Activated CD4-positive, alpha-beta T cell treated with anti-CD3 and anti-CD28 coated beads, Interleukin-2, amount 50 U/mL, for 1 hour (primary cell): ENCODE measurements around the gene ARHGAP32.
"Not testable (repeated sequence)": the region's sequence is repeated elsewhere in the genome, so short reads cannot be mapped to it uniquely, and the experiment has no call there.

ENCODE experiments used
- DNase-seq: peaks from one replicate; pipeline ENCODE4 v3.0.0-alpha.2; 2020

ARHGAP32 gene

GRCh38 chr11:129018126-129018525 lies 174.0 kb downstream of the ARHGAP32 start:
- DNase-seq, result no peak

GRCh38 chr11:129013737-129014475 lies 178.2 kb downstream of the ARHGAP32 start:
- DNase-seq, result no peak

GRCh38 chr11:129012880-129013279 lies 179.2 kb downstream of the ARHGAP32 start:
- DNase-seq, result no peak

GRCh38 chr11:129006161-129006560 lies 186.0 kb downstream of the ARHGAP32 start:
- DNase-seq, result no peak

- DNase-seq, result not testable (repeated sequence)
These were observed 193.0 kb downstream of the ARHGAP32 start for GRCh38 chr11:128999165-128999564.

- no peak for DNase-seq
These were observed 203.7 kb downstream of the ARHGAP32 start for GRCh38 chr11:128988242-128988970.

GRCh38 chr11:128985880-128986279 lies 206.2 kb downstream of the ARHGAP32 start:
- DNase-seq, result no peak

- DNase-seq, result no peak
These were observed 209.1 kb downstream of the ARHGAP32 start for GRCh38 chr11:128983023-128983422.

GRCh38 chr11:128981254-128981653 lies 210.9 kb downstream of the ARHGAP32 start:
- no peak for DNase-seq

- DNase-seq, result no peak
These were observed 221.4 kb downstream of the ARHGAP32 start for GRCh38 chr11:128970598-128971190.

GRCh38 chr11:128968916-128969315 lies 223.2 kb downstream of the ARHGAP32 start:
- no peak for DNase-seq

- no peak for DNase-seq
These were observed 224.5 kb downstream of the ARHGAP32 start for GRCh38 chr11:128967578-128967977.

GRCh38 chr11:128965485-128965884 lies 226.6 kb downstream of the ARHGAP32 start:
- DNase-seq, result no peak

- no peak for DNase-seq
These were observed 227.6 kb downstream of the ARHGAP32 start for GRCh38 chr11:128964463-128964930.

- no peak for DNase-seq
These were observed 228.3 kb downstream of the ARHGAP32 start for GRCh38 chr11:128963744-128964325.

- DNase-seq, result no peak
These were observed 229.2 kb downstream of the ARHGAP32 start for GRCh38 chr11:128962896-128963295.

GRCh38 chr11:128961645-128962044 lies 230.5 kb downstream of the ARHGAP32 start:
- no peak for DNase-seq

GRCh38 chr11:128957202-128957482 lies 235.0 kb downstream of the ARHGAP32 start:
- no peak for DNase-seq

GRCh38 chr11:128956401-128957201 lies 235.5 kb downstream of the ARHGAP32 start:
- DNase-seq, result no peak

GRCh38 chr11:128955636-128956035 lies 236.5 kb downstream of the ARHGAP32 start:
- DNase-seq, result no peak

GRCh38 chr11:128953151-128953550 lies 239.0 kb downstream of the ARHGAP32 start:
- no peak for DNase-seq

- DNase-seq, result no peak
These were observed 242.2 kb downstream of the ARHGAP32 start for GRCh38 chr11:128949791-128950454.
